Aorta (tissue), 5 donors: ENCODE measurements around the gene DEPDC4. TPM values are rescaled to one million over a fixed set of nuclear protein-coding genes. Genes with fewer than 3 reads are reported as not detected.
A peak's percentile ranks its signal among the peaks of the same experiment; 100 is the strongest.
"Not testable (repeated sequence)": the region's sequence is repeated elsewhere in the genome, so short reads cannot be mapped to it uniquely, and the experiment has no call there.

ENCODE experiments used
- ATAC-seq: fragments of 200-7000 bp; cut with Tn5 transposase; one replicate; pipeline ENCODE4 v1.9.1; 2022; ENCODE audit warnings: moderate library complexity; ENCODE audit not compliant: low FRiP score
- DNase-seq, 2 donors: peaks; one replicate each; pipeline ENCODE4 v3.0.0-alpha.2; 2020
- H3K27ac ChIP-seq, 2 donors: one replicate each; pipeline ENCODE4 v1.5.1; 2013; ENCODE audit warnings: low read length in 2 of 2, mild to moderate bottlenecking in 2 of 2, moderate library complexity in 2 of 2, control low read depth in 1 of 2, inconsistent platforms in 1 of 2, low read depth in 1 of 2
- H3K27me3 ChIP-seq, 2 donors: one replicate each; pipeline ENCODE4 v1.6.1; 2013; ENCODE audit warnings: control low read depth in 1 of 2, low read length in 1 of 2, mild to moderate bottlenecking in 1 of 2, moderate library complexity in 1 of 2; ENCODE audit not compliant: insufficient read depth in 2 of 2, control insufficient read depth in 1 of 2
- H3K36me3 ChIP-seq, 2 donors: one replicate each; pipeline ENCODE4 v1.6.1; 2013; ENCODE audit warnings: control low read depth in 1 of 2, low read length in 1 of 2, mild to moderate bottlenecking in 1 of 2; ENCODE audit not compliant: insufficient read depth in 2 of 2, control insufficient read depth in 1 of 2
- H3K4me1 ChIP-seq, 2 donors: one replicate each; pipeline ENCODE4 v1.6.1; 2013; ENCODE audit warnings: low read length in 2 of 2, control low read depth in 1 of 2, mild to moderate bottlenecking in 1 of 2, moderate library complexity in 1 of 2; ENCODE audit not compliant: insufficient read depth in 2 of 2, control insufficient read depth in 1 of 2
- H3K4me3 ChIP-seq, 2 donors: one replicate each; pipeline ENCODE4 v1.5.1; 2013; ENCODE audit warnings: low read length in 2 of 2, control low read depth in 1 of 2, mild to moderate bottlenecking in 1 of 2
- H3K9me3 ChIP-seq: one replicate; pipeline ENCODE4 v1.6.1; 2013; ENCODE audit warnings: mild to moderate bottlenecking, low read length; ENCODE audit not compliant: control insufficient read depth
- WGBS, 2 donors: extraction: QIAGEN DNeasy Blood & Tissue Kit; methylation state at CpG; one replicate each; pipeline ENCODE4 v1.1.7; 2013; 5-methylcytosine and 5-hydroxymethylcytosine counted together
- intact Hi-C, 2 donors: fragments of 100-400 bp; cut with DNase I; formaldehyde crosslinking; loops; one replicate each; pipeline versions ENCODE4 v1.14.2 to v1.15.0; 2022
- polyA plus RNA-seq, 2 donors: library from polyadenylated mRNA; stranded (reverse); fragments of 200-250 nt; gene quantifications; one replicate each; pipeline ENCODE4 v1.2.3, GENCODE V29; 2013
- total RNA-seq, 2 donors: library from RNA; stranded (reverse); fragmentation: NEBNext Ultra II Directional; extraction: Animal tissue kit (Norgen Biotek cat#: 25700); gene quantifications; one replicate each; pipeline ENCODE4 v1.2.1, GENCODE V29; 2021
- donor health status: healthy with polysubstance abuse.
- donor health status: Bipolar disorder and iron deficiency.
- donor health status: DM: no; HTN: no; CAD: no.
- donor health status: DM: no; HTN: no; CAD: no.
- donor health status: DM: yes; HTN: yes; CAD: no.

The DEPDC4 gene
- total and polyA plus RNA-seq, 4 donors = 0.29 to 1.5 (median 1.4) TPM; not detected in 1

DNA sequence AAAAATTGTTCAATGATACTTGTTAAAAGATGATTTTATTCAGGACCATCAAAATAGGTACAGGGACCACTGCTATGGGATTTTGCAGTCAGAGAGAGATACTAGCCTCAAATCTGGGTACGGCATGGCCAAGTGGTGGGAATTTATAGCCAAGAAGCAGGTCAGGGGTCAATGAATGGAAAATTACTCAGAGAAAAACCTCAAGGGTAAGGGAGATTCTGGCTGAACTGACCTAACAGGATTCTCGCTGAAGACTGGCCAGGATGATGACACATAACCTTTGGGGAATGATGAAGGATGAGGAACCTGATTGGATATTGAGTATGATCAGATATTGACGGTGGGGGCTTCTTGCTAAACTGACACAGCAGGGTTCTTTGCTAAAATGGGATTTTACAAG lies 32.7 kb downstream of the DEPDC4 start:
- ATAC-seq = peak; percentile 69
- 17 to 18% methylated on average over 3 of the region's 3 CpGs for WGBS, 2 donors

DNA sequence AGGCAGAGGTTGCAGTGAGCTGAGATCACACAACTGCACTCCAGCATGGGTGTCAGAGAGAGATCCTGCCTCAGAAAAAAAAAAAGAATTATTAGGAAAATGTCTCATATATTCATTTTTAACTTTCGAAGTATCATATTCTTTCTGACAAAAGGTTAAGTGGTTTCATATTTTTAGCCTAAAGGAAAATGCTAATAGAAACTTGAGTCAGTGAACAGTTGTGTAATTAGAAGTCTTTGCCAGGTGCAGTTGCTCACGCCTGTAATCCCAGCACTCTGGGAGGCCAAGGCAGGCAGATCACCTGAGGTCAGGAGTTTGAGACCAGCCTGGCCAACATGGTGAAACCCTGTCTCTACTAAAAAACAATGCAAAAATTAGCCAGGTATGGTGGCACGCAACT lies 35.0 kb downstream of the DEPDC4 start:
- not testable (repeated sequence) for H3K4me3 ChIP-seq, H3K27me3 ChIP-seq, H3K27ac ChIP-seq, H3K9me3 ChIP-seq, H3K36me3 ChIP-seq, DNase-seq, H3K4me1 ChIP-seq, ATAC-seq
- WGBS, 2 donors = 81 to 82% methylated on average over 3 of the region's 3 CpGs
- intact Hi-C loops = loop anchor here (10.0 kb wide), 2 partner anchors 323 to 503 kb away; no protein-coding TSS in a partner anchor

More for the DNA sequence above, 32.7 kb downstream of the DEPDC4 start:
- intact Hi-C loops = loop anchor here (2.0 to 10.0 kb wide), 3 partner anchors 321 to 501 kb away; no protein-coding TSS in a partner anchor
- no peak for DNase-seq
- no peak overlapping the region for H3K27ac ChIP-seq
- H3K27me3 ChIP-seq = no peaks in the 10 kb centered on the region
- H3K4me3 ChIP-seq = no peak overlapping the region
- no peaks in the 10 kb centered on the region for H3K9me3 ChIP-seq
- no peaks in the 10 kb centered on the region for H3K4me1 ChIP-seq
- no peaks in the 10 kb centered on the region for H3K36me3 ChIP-seq

DNA sequence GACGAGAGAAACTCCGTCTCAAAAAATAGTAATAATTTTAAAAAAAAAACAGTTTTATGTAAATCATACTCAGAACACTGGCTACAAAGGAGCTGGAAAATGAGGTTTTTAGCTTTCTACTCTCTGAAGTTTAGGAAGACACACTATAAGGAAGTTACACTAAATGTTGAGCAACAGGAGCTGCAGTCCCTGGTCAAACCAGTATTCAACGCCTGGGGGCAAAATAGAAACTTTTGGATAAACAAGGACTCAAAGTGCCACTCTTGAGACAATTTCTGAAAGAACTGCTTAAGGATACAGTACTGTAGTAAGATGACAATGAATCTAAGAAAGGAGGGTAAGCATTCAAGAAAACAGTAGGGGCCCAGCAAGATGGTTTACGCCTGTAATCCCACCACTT lies 37.0 kb downstream of the DEPDC4 start:
- no peaks in the 10 kb centered on the region for H3K9me3 ChIP-seq
- H3K4me3 ChIP-seq = no peak overlapping the region
- intact Hi-C loops = loop anchor here (10.0 kb wide), 2 partner anchors 325 to 505 kb away; no protein-coding TSS in a partner anchor
- no peaks in the 10 kb centered on the region for H3K27me3 ChIP-seq
- ATAC-seq (no peak), DNase-seq (no peak)
- no peaks in the 10 kb centered on the region for H3K4me1 ChIP-seq
- H3K27ac ChIP-seq = no peak overlapping the region
- 73 to 81% methylated on average over 4 of the region's 4 CpGs for WGBS, 2 donors
- H3K36me3 ChIP-seq = no peaks in the 10 kb centered on the region

DNA sequence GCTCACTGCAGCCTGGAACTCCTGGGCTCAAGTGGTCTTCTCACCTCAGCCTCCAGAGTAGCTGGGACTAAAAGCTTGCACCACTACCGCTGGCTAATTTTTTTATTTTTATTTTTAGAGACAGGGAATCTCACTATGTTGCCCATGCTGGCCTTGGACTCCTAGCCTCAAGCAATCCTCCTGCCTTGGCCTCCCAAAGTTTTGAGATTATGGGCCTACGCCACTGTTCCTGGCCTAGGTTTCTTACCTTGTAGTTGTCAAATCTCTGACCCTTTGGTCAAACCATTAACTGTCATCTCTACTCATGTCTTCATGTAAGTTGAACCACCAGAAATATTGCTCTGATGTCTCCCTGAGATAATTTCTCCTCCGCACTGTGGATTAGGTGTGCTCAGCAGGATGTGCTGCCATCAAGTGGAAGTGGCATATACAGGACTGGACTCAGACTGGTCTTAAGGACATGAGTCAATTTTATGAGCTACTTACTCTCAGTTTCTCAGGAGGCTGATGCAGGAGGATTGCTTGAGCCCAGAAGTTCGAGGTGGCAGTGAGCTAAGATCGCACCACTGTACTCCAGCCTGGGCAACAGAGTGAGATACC lies 37.7 kb downstream of the DEPDC4 start:
- 92 to 93% methylated on average over 5 of the region's 5 CpGs for WGBS, 2 donors
- no peak for ATAC-seq

DNA sequence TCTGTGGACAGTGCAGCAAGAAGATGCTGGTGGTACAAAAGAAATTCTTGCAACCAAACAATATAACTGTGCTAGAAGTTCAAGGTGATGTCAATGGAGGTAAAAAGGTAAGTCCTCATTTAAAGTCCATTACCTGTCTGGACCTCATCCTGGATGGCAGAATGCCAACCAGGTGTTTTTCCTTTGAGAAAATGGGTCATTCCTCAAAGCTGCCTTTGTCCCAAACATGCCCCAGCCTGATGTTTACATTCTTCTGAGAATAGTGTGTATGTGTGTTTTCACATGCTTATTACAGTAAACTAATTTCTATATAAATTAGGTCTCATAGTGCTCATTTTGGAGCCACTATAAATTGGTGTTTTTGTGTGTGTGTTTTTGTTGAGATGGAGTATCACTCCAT lies 41.4 kb downstream of the DEPDC4 start:
- H3K27me3 ChIP-seq = no peaks in the 10 kb centered on the region
- no peak overlapping the region for H3K4me3 ChIP-seq
- no peaks in the 10 kb centered on the region for H3K4me1 ChIP-seq
- peaks cover 0 to 4% of the 10 kb centered on the region in 2 donors for H3K36me3 ChIP-seq
- ATAC-seq = no peak
- intact Hi-C loops = no loop called here
- H3K27ac ChIP-seq = no peak overlapping the region
- no peaks in the 10 kb centered on the region for H3K9me3 ChIP-seq
- DNase-seq = no peak

More for the DNA sequence above, 37.7 kb downstream of the DEPDC4 start:
- DNase-seq = no peak
- no peak overlapping the region for H3K27ac ChIP-seq
- H3K4me1 ChIP-seq = no peaks in the 10 kb centered on the region
- H3K4me3 ChIP-seq = no peak overlapping the region
- no peaks in the 10 kb centered on the region for H3K36me3 ChIP-seq
- intact Hi-C loops = no loop called here
- H3K9me3 ChIP-seq = no peaks in the 10 kb centered on the region
- no peaks in the 10 kb centered on the region for H3K27me3 ChIP-seq

DNA sequence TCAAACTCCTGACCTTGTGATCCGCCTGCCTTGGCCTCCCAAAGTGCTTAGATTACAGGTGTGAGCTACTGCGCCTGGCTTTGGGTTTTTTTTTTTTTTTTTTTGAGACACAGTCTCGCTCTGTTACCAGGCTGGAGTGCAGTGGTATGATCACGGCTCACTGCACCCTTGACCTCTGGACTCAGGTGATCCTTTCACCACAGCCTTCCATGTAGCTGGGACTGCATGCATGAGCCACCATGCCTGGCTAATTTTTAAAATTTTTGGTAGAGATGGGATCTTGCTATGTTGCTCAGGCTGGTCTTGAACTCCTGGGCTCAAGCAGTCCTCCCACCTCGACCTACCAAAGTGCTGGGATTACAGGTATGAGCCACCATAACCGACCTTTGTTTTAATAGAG lies 44.7 kb downstream of the DEPDC4 start:
- DNase-seq, H3K4me3 ChIP-seq, H3K9me3 ChIP-seq, H3K4me1 ChIP-seq, H3K36me3 ChIP-seq, H3K27ac ChIP-seq, intact Hi-C loops, H3K27me3 ChIP-seq, ATAC-seq: not testable (repeated sequence)
- WGBS, 2 donors = 98% methylated on average over 6 of the region's 6 CpGs

DNA sequence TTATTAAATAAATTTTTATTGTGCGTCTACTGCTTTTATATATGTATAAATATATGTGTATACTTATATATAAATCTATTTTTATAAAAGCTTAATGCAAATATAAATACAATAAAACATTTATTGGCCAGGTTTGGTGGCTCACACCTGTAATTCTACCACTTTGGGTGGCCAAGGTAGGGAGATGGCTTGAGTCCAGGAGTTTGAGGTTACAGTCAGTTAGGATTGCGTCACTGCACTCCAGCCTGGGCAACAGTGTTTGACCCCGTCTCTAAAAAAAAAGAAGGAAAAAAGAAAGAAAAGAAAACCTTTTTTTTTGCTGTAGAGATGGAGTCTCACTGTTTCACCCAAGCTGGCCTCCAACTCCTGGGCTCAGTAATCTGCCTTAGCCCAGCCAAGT lies 45.4 kb downstream of the DEPDC4 start:
- no peak overlapping the region for H3K4me3 ChIP-seq
- no peaks in the 10 kb centered on the region for H3K4me1 ChIP-seq
- ATAC-seq (no peak), DNase-seq (no peak)
- intact Hi-C loops = no loop called here
- no peaks in the 10 kb centered on the region for H3K9me3 ChIP-seq
- H3K36me3 ChIP-seq = peaks cover 0 to 4% of the 10 kb centered on the region in 2 donors
- WGBS, 2 donors = 91 to 94% methylated on average over 3 of the region's 3 CpGs
- no peaks in the 10 kb centered on the region for H3K27me3 ChIP-seq
- no peak overlapping the region for H3K27ac ChIP-seq

DNA sequence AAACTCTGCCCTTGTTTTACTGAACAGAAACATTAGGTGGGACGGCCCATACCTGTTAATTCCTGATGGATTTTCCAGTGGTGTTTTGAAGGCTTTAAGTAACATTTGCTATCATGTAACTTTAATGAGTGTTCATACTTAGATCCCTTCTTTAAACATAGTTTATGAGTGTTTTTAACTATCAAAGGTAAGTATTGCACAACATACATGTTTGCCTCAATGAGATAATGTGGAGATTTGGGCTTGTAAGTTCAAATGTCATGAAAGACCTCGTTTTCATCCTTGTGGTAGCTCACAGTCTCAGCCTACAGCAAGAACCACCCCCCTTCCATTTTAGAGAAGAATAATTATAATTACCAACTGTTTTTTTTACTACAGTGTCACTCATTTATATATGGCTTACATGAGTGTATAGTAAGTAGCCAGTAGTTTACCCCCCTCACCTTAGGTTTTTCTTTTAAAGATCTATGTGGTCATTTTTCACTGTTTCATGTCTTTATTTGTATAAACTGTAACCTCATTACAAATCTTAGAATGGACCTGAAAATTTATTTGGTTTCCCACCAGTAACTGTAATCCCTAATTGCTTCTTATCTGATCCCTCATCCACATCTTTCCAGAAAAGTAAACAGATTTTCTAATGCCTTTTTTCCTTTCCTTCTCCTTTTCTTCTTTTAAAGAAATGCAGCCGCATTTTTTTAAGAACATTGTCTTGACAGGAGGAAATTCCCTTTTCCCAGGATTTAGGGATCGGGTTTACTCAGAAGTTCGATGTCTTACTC lies 47.4 kb downstream of the DEPDC4 start:
- DNase-seq (no peak), ATAC-seq (no peak)
- intact Hi-C loops = no loop called here
- no peaks in the 10 kb centered on the region for H3K9me3 ChIP-seq
- H3K36me3 ChIP-seq = peaks cover 0 to 4% of the 10 kb centered on the region in 2 donors
- no peaks in the 10 kb centered on the region for H3K27me3 ChIP-seq
- H3K4me3 ChIP-seq = no peak overlapping the region
- WGBS, 2 donors = 70 to 83% methylated on average over 5 of the region's 5 CpGs
- no peaks in the 10 kb centered on the region for H3K4me1 ChIP-seq
- no peak overlapping the region for H3K27ac ChIP-seq

DNA sequence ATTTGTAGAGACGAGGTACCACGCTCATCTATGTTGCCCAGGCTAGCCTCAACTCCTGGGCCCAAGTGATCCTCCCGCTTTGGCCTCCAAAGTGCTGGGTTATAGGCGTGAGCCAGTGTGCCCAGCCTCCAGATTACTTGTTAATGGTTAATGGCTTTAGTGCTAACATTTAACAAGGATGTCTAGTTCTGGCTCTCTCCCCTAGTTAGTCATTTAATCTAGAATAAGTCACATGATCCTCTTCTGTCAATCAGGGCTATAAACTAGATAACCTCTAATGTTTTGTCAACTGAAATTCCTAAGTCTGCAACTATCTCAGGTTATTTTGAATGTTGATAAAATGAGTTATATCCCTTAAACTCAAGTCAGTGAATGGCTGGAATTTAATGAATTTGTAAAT lies 50.5 kb downstream of the DEPDC4 start:
- ATAC-seq = no peak
- H3K9me3 ChIP-seq = no peaks in the 10 kb centered on the region
- H3K4me1 ChIP-seq = no peaks in the 10 kb centered on the region
- peaks cover 0 to 5% of the 10 kb centered on the region in 2 donors for H3K36me3 ChIP-seq
- 95% methylated on average over 4 of the region's 4 CpGs for WGBS, 2 donors
- no peaks in the 10 kb centered on the region for H3K27me3 ChIP-seq
- no peak overlapping the region for H3K4me3 ChIP-seq
- H3K27ac ChIP-seq = no peak overlapping the region
- no peak for DNase-seq
- intact Hi-C loops = no loop called here
